ENCODE data around the gene CUL4B.

- no peak for TF ChIP-seq CTCF (IDR thresholded peaks at IDR 0.05)
- no peak for TF ChIP-seq POLR2A (IDR thresholded peaks at IDR 0.05)
These were observed 958 bp downstream of the CUL4B start for GRCh38 chrX:120559804-120560203.

All from upper lobe of left lung (tissue), 4 donors.